ENCODE data around the gene LIX1.

Gene LIX1

GRCh38 chr5:97076098-97076497, 66.3 kb downstream of the LIX1 start:
- no peak for TF ChIP-seq CTCF (conservative IDR thresholded peaks at IDR 0.05; ENCODE audit: low read depth, low read length)
- no peak for DNase-seq (ENCODE audit: low read depth)
- H3K4me3 ChIP-seq (ENCODE audit: low read depth, low read length): no peak overlapping the region

GRCh38 chr5:97075649-97076048, 66.8 kb downstream of the LIX1 start:
- no peak overlapping the region for H3K4me3 ChIP-seq (ENCODE audit: low read depth, low read length)
- no peak for TF ChIP-seq CTCF (conservative IDR thresholded peaks at IDR 0.05; ENCODE audit: low read depth, low read length)
- no peak for DNase-seq (ENCODE audit: low read depth)

GRCh38 chr5:97074859-97075489, 67.4 kb downstream of the LIX1 start:
- TF ChIP-seq CTCF (conservative IDR thresholded peaks at IDR 0.05; ENCODE audit: low read depth, low read length): no peak
- DNase-seq (ENCODE audit: low read depth): no peak
- no peak overlapping the region for H3K4me3 ChIP-seq (ENCODE audit: low read depth, low read length)

- H3K4me3 ChIP-seq (ENCODE audit: low read depth, low read length): no peak overlapping the region
- DNase-seq (ENCODE audit: low read depth): no peak
- TF ChIP-seq CTCF (conservative IDR thresholded peaks at IDR 0.05; ENCODE audit: low read depth, low read length): no peak
Measured at GRCh38 chr5:97073420-97073819, 69.0 kb downstream of the LIX1 start.

GRCh38 chr5:97072696-97073095, 69.7 kb downstream of the LIX1 start:
- no peak for TF ChIP-seq CTCF (conservative IDR thresholded peaks at IDR 0.05; ENCODE audit: low read depth, low read length)
- H3K4me3 ChIP-seq (ENCODE audit: low read depth, low read length): no peak overlapping the region
- DNase-seq (ENCODE audit: low read depth): no peak

GRCh38 chr5:97071993-97072392, 70.4 kb downstream of the LIX1 start:
- no peak overlapping the region for H3K4me3 ChIP-seq (ENCODE audit: low read depth, low read length)
- DNase-seq (ENCODE audit: low read depth): no peak
- no peak for TF ChIP-seq CTCF (conservative IDR thresholded peaks at IDR 0.05; ENCODE audit: low read depth, low read length)

- TF ChIP-seq CTCF (conservative IDR thresholded peaks at IDR 0.05; ENCODE audit: low read depth, low read length): no peak
- no peak for DNase-seq (ENCODE audit: low read depth)
Measured at GRCh38 chr5:97071101-97071500, 71.3 kb downstream of the LIX1 start.

More at GRCh38 chr5:97071101-97071500, 71.3 kb downstream of the LIX1 start:
- no peak overlapping the region for H3K4me3 ChIP-seq (ENCODE audit: low read depth, low read length)
